Iris pigment epithelial cell (primary cell): Measurements from ENCODE around the gene PPP1R26.

Experiments used
- DNase-seq: peaks from one replicate; pipeline ENCODE4 v3.0.0-alpha.2; 2011; ENCODE audit warnings: low read depth

Gene PPP1R26

GRCh38 chr9:135489188-135489906 is 9.8 kb downstream of the PPP1R26 start:
- no peak for DNase-seq

- DNase-seq, result no peak
Observed at GRCh38 chr9:135490166-135490870, 10.7 kb downstream of the PPP1R26 start.

- DNase-seq, result no peak
Observed at GRCh38 chr9:135490980-135491464, 11.4 kb downstream of the PPP1R26 start.

GRCh38 chr9:135491764-135492163 is 12.2 kb downstream of the PPP1R26 start:
- no peak for DNase-seq

GRCh38 chr9:135492886-135493669 is 13.5 kb downstream of the PPP1R26 start:
- no peak for DNase-seq

- no peak for DNase-seq
Observed at GRCh38 chr9:135494791-135495559, 15.4 kb downstream of the PPP1R26 start.

- no peak for DNase-seq
Observed at GRCh38 chr9:135498381-135499126, 19.0 kb downstream of the PPP1R26 start.

- peak; percentile 86 for DNase-seq
Observed at GRCh38 chr9:135499326-135500070, 19.9 kb downstream of the PPP1R26 start.

- DNase-seq, result peak; percentile 61
Observed at GRCh38 chr9:135500071-135500524, 20.5 kb downstream of the PPP1R26 start.

GRCh38 chr9:135500525-135501260 is 21.1 kb downstream of the PPP1R26 start, which contains the start of gene MRPS2:
Gene MRPS2 (plus strand): TSS chr9:135500682. CDS start chr9:135500711, 29 bp downstream.
- peak; percentile 90 for DNase-seq

GRCh38 chr9:135501261-135502167 is 21.9 kb downstream of the PPP1R26 start:
- peak; percentile 74 for DNase-seq

GRCh38 chr9:135502168-135502872 is 22.7 kb downstream of the PPP1R26 start:
- no peak for DNase-seq

GRCh38 chr9:135502873-135503321 is 23.3 kb downstream of the PPP1R26 start:
- DNase-seq, result no peak

- no peak for DNase-seq
Observed at GRCh38 chr9:135503371-135504261, 24.0 kb downstream of the PPP1R26 start.

- DNase-seq, result peak; percentile 65
Observed at GRCh38 chr9:135504262-135505243, 25.0 kb downstream of the PPP1R26 start.
